Measurements from ENCODE around the gene MAP2K2.

DNA sequence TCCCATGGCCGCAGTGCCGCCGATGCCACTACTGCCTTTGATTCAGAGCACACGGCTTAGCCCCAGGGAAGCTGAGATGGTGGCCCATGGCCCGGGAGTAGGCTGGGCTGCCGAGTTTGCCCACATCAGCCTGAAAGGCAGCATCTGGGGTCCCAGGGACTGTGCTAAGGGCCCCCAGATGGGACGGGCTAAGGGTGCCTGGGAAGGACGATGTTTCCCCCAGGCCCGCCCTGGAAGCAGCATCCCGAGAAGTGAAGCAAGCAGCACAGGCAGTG, 22.5 kb downstream of the MAP2K2 start:
- TF ChIP-seq PATZ1 (CRISPR knock-in tag; IDR thresholded peaks at IDR 0.05; ENCODE audit: borderline replicate concordance) (no peak), PPARA (CRISPR knock-in tag; IDR thresholded peaks at IDR 0.05; ENCODE audit: borderline replicate concordance) (no peak), SNAI2 (CRISPR knock-in tag; IDR thresholded peaks at IDR 0.05) (no peak)
